Stimulated activated CD8-positive, alpha-beta memory T cell treated with anti-CD3 and anti-CD28 coated beads, Interleukin-2, amount 100 ng/mL, for 48 hours (primary cell): Measurements from ENCODE around the gene S100PBP.
A peak's percentile ranks its signal among the peaks of the same experiment; 100 is the strongest.

Source experiments
- DNase-seq, 2 donors: peaks; one replicate each; pipeline ENCODE4 v3.0.0-alpha.2; 2020; ENCODE audit warnings: low read depth in 2 of 2

The S100PBP gene

DNA sequence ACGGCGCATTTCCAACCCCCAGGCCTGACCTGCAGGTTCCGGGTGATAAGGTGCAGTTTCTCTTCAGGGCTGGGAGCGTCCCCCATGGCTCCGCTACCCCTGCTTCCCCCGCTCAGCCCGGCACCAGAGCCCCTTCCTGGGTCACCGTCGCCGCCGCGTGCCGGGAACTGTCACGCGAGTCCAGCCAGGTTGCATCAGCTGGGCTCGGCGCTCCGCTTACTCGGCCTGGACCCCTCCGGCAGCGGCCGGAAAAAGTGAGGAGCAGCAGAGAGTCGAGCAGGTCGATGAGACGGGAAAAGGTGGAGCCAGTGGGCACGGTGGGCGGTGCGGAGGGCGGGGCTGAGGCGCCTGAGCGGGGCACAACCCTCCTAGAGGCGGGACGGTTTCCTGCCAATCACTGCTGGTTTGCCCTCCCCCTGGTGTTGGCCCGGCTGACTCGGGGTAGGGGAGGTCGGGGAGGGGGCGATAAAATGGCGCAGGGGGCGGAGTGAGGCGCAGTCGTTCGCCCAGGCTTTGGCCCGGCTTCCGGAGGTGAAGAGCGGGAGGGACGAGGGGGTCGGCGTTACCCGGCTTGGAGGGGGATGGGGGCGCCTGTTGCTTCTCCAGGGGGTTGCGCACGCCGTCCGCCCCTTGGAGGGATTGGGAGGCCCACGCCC, at the start of gene S100PBP, which contains the start of gene YARS1:
S100PBP (plus strand) TSS at position 495 of the 656 bp plus-strand sequence. CDS start 8,447 bp downstream, outside the sequence.
YARS1 (minus strand) TSS at position 200 of the 656 bp plus-strand sequence; CDS start at position 86, 114 bp downstream.
- peak; percentile 100 for DNase-seq

DNA sequence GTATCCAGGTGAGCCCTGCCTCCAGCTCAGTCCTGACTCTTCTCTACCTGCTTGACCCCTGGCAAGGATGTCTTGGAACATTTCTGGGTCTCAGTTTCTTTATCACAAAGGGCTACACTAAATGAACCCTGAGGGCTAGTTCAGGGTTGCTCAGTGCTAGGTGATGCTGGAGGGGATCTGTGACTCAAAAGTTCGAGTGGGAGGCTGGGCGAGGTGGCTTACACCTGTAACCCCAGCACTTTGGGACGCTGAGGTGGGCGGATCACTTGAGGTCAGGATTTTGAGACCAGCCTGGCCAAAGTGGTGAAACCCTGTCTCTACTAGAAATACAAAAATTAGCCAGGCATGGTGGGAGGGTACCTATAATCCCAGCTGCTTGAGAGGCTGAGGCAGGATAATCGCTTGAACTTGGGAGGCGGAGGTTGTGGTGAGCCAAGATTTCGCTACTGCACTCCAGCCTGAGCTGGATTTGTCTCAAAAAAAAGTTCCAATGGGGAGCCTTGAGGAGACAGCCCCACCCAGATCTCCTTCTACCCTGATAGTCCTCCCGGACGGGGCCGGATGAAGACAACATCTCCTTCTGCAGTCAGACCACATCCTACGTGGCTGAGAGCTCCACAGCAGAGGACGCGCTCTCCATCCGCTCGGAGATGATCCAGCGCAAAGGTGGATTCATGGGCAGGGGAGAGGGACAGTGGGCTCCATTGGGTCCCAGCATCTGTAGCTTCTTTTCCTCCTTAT, 49.2 kb upstream of the S100PBP start:
- no peak for DNase-seq

DNA sequence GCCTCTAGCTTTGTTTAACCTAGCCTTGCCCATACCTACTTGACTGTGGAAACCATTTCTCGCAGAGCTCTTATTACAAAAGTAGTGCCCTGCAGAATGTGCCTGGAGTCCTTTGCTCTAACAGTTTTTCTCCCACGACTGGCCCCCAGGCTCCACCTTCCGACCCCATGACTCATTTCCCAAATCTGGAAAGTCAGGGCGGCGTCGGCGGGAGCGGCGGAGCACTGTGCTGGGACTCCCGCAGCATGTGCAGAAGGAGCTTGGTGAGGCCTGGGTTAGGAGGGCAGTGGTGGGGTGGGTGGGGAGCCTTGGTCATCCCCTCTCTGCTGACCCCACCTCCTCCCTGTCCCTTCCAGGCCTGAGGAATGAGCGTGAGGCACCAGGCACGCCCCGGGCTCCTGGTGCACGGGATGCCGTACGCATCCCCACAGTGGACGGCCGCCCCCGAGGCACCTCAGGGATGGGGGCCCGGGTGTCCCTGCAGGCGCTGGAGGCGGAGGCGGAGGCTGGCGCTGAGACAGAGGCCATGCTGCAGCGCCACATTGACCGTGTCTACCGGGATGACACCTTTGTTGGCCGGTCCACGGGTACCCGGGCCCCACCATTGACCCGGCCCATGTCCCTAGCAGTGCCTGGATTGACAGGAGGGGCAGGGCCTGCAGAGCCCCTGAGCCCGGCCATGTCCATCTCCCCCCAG, 47.8 kb upstream of the S100PBP start:
- DNase-seq: no peak

DNA sequence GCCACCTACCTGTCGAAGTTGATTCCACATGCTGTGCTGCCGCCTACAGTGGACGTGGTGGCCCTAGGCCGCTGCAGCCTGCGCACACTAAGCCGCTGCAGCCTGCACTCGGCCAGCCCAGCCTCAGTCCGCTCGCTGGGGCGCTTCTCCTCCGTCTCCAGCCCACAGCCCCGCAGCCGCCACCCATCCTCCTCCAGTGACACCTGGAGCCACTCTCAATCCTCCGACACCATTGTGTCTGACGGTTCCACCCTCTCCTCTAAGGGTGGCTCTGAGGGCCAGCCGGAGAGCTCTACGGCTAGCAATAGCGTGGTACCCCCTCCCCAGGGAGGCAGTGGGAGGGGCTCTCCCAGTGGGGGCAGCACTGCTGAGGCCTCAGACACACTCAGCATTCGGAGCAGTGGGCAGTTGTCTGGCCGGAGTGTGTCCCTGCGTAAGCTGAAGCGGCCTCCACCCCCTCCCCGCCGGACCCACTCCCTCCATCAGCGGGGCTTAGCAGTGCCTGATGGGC, 47.2 kb upstream of the S100PBP start:
- DNase-seq: no peak

DNA sequence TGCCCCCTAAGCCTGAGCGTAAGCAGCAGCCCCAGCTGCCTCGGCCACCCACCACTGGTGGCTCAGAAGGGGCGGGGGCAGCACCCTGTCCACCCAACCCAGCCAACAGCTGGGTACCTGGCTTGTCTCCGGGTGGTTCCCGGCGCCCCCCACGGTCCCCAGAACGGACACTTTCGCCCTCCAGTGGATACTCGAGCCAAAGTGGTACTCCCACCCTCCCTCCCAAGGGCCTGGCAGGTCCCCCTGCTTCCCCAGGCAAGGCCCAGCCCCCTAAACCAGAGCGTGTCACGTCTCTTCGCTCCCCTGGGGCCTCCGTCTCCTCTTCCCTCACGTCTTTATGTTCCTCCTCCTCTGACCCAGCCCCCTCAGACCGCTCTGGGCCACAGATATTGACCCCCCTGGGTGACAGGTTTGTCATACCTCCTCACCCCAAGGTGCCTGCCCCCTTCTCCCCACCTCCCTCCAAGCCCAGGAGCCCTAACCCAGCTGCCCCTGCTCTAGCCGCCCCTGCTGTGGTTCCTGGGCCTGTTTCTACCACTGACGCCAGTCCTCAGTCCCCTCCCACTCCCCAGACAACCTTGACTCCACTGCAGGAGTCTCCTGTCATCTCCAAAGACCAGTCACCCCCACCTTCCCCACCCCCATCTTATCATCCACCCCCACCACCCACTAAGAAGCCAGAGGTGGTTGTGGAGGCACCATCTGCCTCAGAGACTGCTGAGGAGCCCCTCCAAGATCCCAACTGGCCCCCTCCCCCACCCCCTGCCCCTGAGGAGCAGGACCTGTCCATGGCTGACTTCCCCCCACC, 46.5 kb upstream of the S100PBP start:
- DNase-seq: no peak

DNA sequence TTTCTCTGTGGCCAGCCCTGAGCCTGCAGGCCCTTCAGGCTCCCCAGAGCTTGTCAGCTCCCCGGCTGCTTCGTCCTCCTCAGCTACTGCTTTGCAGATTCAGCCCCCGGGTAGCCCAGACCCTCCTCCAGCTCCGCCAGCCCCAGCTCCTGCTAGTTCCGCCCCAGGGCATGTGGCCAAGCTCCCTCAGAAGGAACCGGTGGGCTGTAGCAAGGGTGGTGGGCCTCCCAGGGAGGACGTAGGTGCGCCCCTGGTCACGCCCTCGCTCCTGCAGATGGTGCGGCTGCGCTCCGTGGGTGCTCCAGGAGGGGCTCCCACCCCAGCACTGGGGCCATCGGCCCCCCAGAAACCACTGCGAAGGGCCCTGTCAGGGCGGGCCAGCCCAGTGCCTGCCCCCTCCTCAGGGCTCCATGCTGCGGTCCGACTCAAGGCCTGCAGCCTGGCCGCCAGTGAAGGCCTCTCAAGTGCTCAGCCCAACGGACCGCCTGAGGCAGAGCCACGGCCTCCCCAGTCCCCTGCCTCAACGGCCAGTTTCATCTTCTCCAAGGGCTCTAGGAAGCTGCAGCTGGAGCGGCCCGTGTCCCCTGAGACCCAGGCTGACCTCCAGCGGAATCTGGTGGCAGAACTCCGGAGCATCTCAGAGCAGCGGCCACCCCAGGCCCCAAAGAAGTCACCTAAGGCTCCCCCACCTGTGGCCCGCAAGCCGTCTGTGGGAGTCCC, 45.7 kb upstream of the S100PBP start:
- DNase-seq: no peak

GRCh38 chr1:32772281-32773017, 45.0 kb upstream of the S100PBP start:
- no peak for DNase-seq

- peak; percentile 62 for DNase-seq
These were observed 44.3 kb upstream of the S100PBP start for GRCh38 chr1:32773018-32773763.

- no peak for DNase-seq
These were observed 43.5 kb upstream of the S100PBP start for GRCh38 chr1:32773764-32774463.

GRCh38 chr1:32774464-32774808, 43.0 kb upstream of the S100PBP start:
- no peak for DNase-seq

DNA sequence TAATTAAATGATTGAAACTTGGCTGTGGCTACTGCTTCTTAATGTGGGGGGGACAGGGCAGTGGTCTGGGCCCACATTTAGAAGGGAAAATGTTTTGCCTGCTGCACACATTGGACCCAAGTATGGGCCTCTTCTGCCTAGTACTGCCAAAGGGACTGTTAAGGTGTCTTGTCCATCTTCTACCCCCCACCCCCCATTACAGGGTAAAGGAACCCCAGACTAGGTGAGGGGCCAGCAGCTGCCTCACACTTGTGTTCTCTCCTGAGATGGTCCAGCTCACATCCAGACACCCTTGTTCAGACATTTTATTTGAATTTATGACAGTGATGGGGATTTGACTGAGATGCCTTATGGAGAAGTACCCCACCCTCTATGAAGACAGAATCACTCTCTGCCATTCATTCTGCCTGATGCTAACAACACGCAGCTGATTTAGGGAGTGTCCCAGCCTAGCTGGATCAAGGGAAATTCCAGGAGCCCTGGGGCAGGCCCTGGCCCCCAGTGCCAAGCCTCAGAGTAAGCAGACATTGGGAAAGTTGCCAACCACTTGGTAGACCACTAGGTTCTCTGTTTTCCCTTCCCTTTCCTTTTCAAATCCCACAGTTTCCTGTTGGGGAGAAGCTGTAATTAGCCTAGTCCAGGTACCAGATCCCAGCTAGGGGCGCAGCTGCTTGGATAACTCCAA, 42.4 kb upstream of the S100PBP start:
- DNase-seq: no peak

- DNase-seq: no peak
These were observed 41.7 kb upstream of the S100PBP start for GRCh38 chr1:32775640-32776337.

- no peak for DNase-seq
These were observed 38.2 kb upstream of the S100PBP start for GRCh38 chr1:32779242-32779641.

- DNase-seq: no peak
These were observed 37.4 kb upstream of the S100PBP start for GRCh38 chr1:32780005-32780404.

DNA sequence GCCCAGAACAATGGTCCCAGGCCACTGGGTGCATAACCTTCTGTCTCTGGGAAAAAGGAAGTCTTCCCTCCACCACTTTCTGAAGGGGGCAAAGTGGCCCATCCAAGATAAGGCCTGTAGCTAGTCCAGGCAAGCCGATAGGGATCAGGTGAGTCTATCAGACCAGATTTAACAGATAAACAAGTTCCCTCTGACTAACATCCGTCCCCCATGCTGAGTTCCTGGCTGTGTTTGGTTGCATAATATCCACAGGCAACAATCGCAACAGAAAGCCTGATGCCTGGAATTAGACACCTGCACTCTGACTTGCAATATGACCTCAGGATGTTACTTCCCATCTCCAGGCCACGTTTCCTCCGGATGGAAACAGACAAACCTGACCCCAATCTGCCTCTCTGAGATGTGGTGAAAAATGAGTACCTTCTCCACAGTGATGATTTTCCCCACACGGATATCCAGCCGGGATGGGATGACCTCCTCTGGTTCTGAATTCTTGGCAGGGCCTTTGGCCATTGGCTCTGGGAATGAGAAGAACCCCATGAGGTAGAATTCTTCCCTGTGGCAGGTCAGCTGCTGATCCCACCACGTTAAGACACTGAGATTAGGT, 36.7 kb upstream of the S100PBP start:
- no peak for DNase-seq

DNA sequence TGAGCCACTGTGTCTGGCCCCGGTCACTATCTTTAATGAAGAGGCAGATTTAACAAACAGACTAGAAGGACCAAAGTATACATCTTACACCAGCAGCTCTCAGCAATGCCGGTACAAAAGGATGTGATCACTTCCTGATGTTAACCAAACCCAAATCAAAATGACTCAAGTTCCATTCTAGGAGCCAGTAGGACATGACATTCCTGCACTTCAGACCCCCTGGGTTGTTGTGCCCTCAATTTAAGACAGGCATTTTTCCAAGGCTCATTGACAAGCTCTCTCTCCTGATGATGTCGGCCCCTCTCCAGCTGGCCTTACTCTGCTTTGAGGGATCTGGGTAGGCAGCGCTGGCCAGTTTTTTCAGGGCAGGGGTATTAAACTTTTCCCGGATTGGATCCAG, 35.4 kb upstream of the S100PBP start:
- no peak for DNase-seq

- no peak for DNase-seq
These were observed 33.6 kb upstream of the S100PBP start for GRCh38 chr1:32783851-32784250.
